Keratinocyte (primary cell): ENCODE data around the gene CDH18.

ENCODE experiments used
- CTCF ChIP-seq, 3 experiments: IDR thresholded peaks in 1 of 3; conservative IDR thresholded peaks in 1 of 3; optimal IDR thresholded peaks in 1 of 3; 2 replicates in 2 of 3; 3 replicates in 1 of 3; pipeline versions ENCODE3 to v1.5.1; 2011; ENCODE audit warnings: low read length in 3 of 3, mild to moderate bottlenecking in 3 of 3, moderate library complexity in 2 of 3, control low read depth in 1 of 3, inconsistent platforms in 1 of 3; ENCODE audit not compliant: insufficient read depth in 2 of 3; ENCODE audit errors: extremely low read depth in 1 of 3
- EZH2 ChIP-seq: IDR thresholded peaks from one replicate; pipeline ENCODE4 v1.6.1; 2012; ENCODE audit warnings: inconsistent platforms, mild to moderate bottlenecking, low read length, moderate library complexity

GRCh38 chr5:19891658-19892057 is 96.3 kb downstream of the CDH18 start:
- TF ChIP-seq CTCF (optimal IDR thresholded peaks at IDR 0.05 in 1 of 3, IDR thresholded peaks at IDR 0.05 in 1 of 3, conservative IDR thresholded peaks at IDR 0.05 in 1 of 3; ENCODE audit: extremely low read depth in 1 of 3, insufficient read depth in 2 of 3, low read length in 3 of 3) (no peak), EZH2 (no peak)
